Glomerular visceral epithelial cell (primary cell): ENCODE results near the gene RAB9A.
"Not testable (repeated sequence)": the region's sequence is repeated elsewhere in the genome, so short reads cannot be mapped to it uniquely, and the experiment has no call there.

Experiments used
- DNase-seq: peaks from one replicate; pipeline ENCODE4 v3.0.0-alpha.2; 2016; ENCODE audit errors: extremely low spot score

Gene RAB9A

GRCh38 chrX:13688958-13689740 lies at the start of gene RAB9A:
Gene RAB9A, plus strand, starts transcription at chrX:13689128. Its CDS starts 19,619 bp downstream, at chrX:13708747.
- peak; percentile 77 for DNase-seq

GRCh38 chrX:13641684-13642083 lies 47.2 kb upstream of the RAB9A start:
- DNase-seq: not testable (repeated sequence)

GRCh38 chrX:13645464-13646153 lies 43.3 kb upstream of the RAB9A start:
- no peak for DNase-seq

GRCh38 chrX:13646154-13646549 lies 42.8 kb upstream of the RAB9A start:
- DNase-seq: peak; percentile 39

GRCh38 chrX:13647709-13648212 lies 41.2 kb upstream of the RAB9A start:
- DNase-seq: peak; percentile 0

GRCh38 chrX:13648336-13648735 lies 40.6 kb upstream of the RAB9A start:
- DNase-seq: not testable (repeated sequence)

GRCh38 chrX:13649838-13650237 lies 39.1 kb upstream of the RAB9A start:
- no peak for DNase-seq

GRCh38 chrX:13650318-13650717 lies 38.6 kb upstream of the RAB9A start:
- no peak for DNase-seq

- DNase-seq: no peak
These were observed 37.8 kb upstream of the RAB9A start for GRCh38 chrX:13651150-13651549.

GRCh38 chrX:13652287-13652793 lies 36.6 kb upstream of the RAB9A start:
- peak; percentile 61 for DNase-seq

- peak; percentile 95 for DNase-seq
These were observed 35.9 kb upstream of the RAB9A start, which contains the start of gene TCEANC for GRCh38 chrX:13652850-13653693. Gene TCEANC, plus strand, starts transcription at chrX:13653141. Its CDS starts 9,368 bp downstream, at chrX:13662509.

- no peak for DNase-seq
These were observed 34.8 kb upstream of the RAB9A start for GRCh38 chrX:13654116-13654515.

- DNase-seq: no peak
These were observed 33.3 kb upstream of the RAB9A start for GRCh38 chrX:13655674-13656073.

- peak; percentile 38 for DNase-seq
These were observed 30.3 kb upstream of the RAB9A start for GRCh38 chrX:13658602-13659001.

GRCh38 chrX:13659063-13659462 lies 29.9 kb upstream of the RAB9A start:
- peak; percentile 2 for DNase-seq

- DNase-seq: no peak
These were observed 27.1 kb upstream of the RAB9A start for GRCh38 chrX:13661735-13662288.

- no peak for DNase-seq
These were observed 26.6 kb upstream of the RAB9A start for GRCh38 chrX:13662355-13662791.

GRCh38 chrX:13664020-13664419 lies 24.9 kb upstream of the RAB9A start:
- DNase-seq: no peak

GRCh38 chrX:13666836-13667235 lies 22.1 kb upstream of the RAB9A start:
- DNase-seq: no peak

GRCh38 chrX:13667919-13668318 lies 21.0 kb upstream of the RAB9A start:
- DNase-seq: no peak

- DNase-seq: peak; percentile 92
These were observed 19.6 kb upstream of the RAB9A start for GRCh38 chrX:13669246-13669737.
